ENCODE measurements around the gene DMRTA2.

DMRTA2 gene

DNA sequence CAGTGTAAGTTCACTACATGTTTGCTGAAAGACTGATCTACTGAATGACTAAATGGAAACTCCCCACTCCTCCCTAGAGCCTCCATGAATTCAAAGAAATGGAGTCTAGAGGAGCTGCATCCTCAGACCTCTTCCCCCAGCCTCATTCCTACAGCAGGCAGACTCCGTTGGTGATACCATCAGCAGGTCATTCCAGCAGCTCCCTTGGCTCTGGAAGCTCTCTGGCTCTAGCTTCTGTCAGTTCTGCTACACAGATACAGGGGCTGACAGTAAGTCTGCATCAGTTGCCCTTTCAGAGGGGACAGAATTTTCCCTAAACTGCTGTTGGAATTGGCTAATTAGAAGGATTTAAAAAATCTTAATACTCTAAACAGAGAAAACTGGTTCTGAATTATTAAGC, 31.7 kb upstream of the DMRTA2 start:
- Histone ChIP-seq H3K9ac (ENCODE audit: low read length) (no peak overlapping the region), H3K4me2 (ENCODE audit: low read length) (no peak overlapping the region), H3K27ac (ENCODE audit: low read depth, low read length) (no peak overlapping the region), H3K14ac (ENCODE audit: low read length) (no peak overlapping the region), H3K4me1 (ENCODE audit: control insufficient read depth in 1 of 2, insufficient read depth in 2 of 2, low read length in 2 of 2) (no peaks in the 10 kb centered on the region), H2BK5ac (ENCODE audit: low read depth, low read length, poor library complexity) (no peak overlapping the region), H3K4me3 (ENCODE audit: low read depth, low read length) (no peak overlapping the region), H3K9me3 (ENCODE audit: insufficient read depth, low read depth, low read length) (no peaks in the 10 kb centered on the region), H4K8ac (ENCODE audit: low read depth, low read length) (no peak overlapping the region), H2BK120ac (ENCODE audit: insufficient read depth, low read length, poor library complexity) (no peak overlapping the region), H3K79me2 (ENCODE audit: control insufficient read depth, insufficient read depth, low read length, poor library complexity) (no peaks in the 10 kb centered on the region), H4K91ac (ENCODE audit: low read depth, low read length) (no peak overlapping the region), H2BK12ac (ENCODE audit: low read length) (no peak overlapping the region), H3K18ac (ENCODE audit: low read length) (no peak overlapping the region), H4K12ac (ENCODE audit: low read depth, low read length) (no peak overlapping the region), H3K36me3 (ENCODE audit: control insufficient read depth in 1 of 2, insufficient read depth in 2 of 2, low read length in 2 of 2) (no peaks in the 10 kb centered on the region), H3K27me3 (ENCODE audit: insufficient read depth, low read length) (no peaks in the 10 kb centered on the region), H2AK5ac (ENCODE audit: low read length) (no peak overlapping the region), H3K79me1 (ENCODE audit: low read length) (no peaks in the 10 kb centered on the region), H3K4ac (ENCODE audit: low read depth, low read length) (no peak overlapping the region), H2AFZ (ENCODE audit: insufficient read depth, low read length, poor library complexity) (no peak overlapping the region), H3K23ac (ENCODE audit: low read length) (no peak overlapping the region)
- no peak for DNase-seq
- WGBS (ENCODE audit: extremely low coverage, insufficient coverage, insufficient read length), result no CpG with 5 or more reads among the region's 1 CpG

GRCh38 chr1:50453266-50453665, 30.0 kb upstream of the DMRTA2 start:
- Histone ChIP-seq H3K79me2 (ENCODE audit: control insufficient read depth, insufficient read depth, low read length, poor library complexity) (no peaks in the 10 kb centered on the region), H3K27me3 (ENCODE audit: insufficient read depth, low read length) (no peaks in the 10 kb centered on the region), H3K79me1 (ENCODE audit: low read length) (no peaks in the 10 kb centered on the region), H3K14ac (ENCODE audit: low read length) (no peak overlapping the region), H3K4me2 (ENCODE audit: low read length) (no peak overlapping the region), H3K36me3 (ENCODE audit: control insufficient read depth in 1 of 2, insufficient read depth in 2 of 2, low read length in 2 of 2) (no peaks in the 10 kb centered on the region), H3K23ac (ENCODE audit: low read length) (no peak overlapping the region), H2BK120ac (ENCODE audit: insufficient read depth, low read length, poor library complexity) (no peak overlapping the region), H4K91ac (ENCODE audit: low read depth, low read length) (no peak overlapping the region), H2AFZ (ENCODE audit: insufficient read depth, low read length, poor library complexity) (no peak overlapping the region), H4K12ac (ENCODE audit: low read depth, low read length) (no peak overlapping the region), H3K4me1 (ENCODE audit: control insufficient read depth in 1 of 2, insufficient read depth in 2 of 2, low read length in 2 of 2) (no peaks in the 10 kb centered on the region), H2AK5ac (ENCODE audit: low read length) (no peak overlapping the region), H4K8ac (ENCODE audit: low read depth, low read length) (no peak overlapping the region), H3K4ac (ENCODE audit: low read depth, low read length) (no peak overlapping the region), H2BK5ac (ENCODE audit: low read depth, low read length, poor library complexity) (no peak overlapping the region), H2BK12ac (ENCODE audit: low read length) (no peak overlapping the region), H3K27ac (ENCODE audit: low read depth, low read length) (no peak overlapping the region), H3K9me3 (ENCODE audit: insufficient read depth, low read depth, low read length) (no peaks in the 10 kb centered on the region), H3K18ac (ENCODE audit: low read length) (no peak overlapping the region), H3K9ac (ENCODE audit: low read length) (no peak overlapping the region), H3K4me3 (ENCODE audit: low read depth, low read length) (no peak overlapping the region)
- no peak for DNase-seq
- no CpG with 5 or more reads among the region's 7 CpGs for WGBS (ENCODE audit: extremely low coverage, insufficient coverage, insufficient read length)

GRCh38 chr1:50452700-50453099, 29.5 kb upstream of the DMRTA2 start:
- Histone ChIP-seq H4K8ac (ENCODE audit: low read depth, low read length) (no peak overlapping the region), H3K4ac (ENCODE audit: low read depth, low read length) (no peak overlapping the region), H4K91ac (ENCODE audit: low read depth, low read length) (no peak overlapping the region), H3K4me1 (ENCODE audit: control insufficient read depth in 1 of 2, insufficient read depth in 2 of 2, low read length in 2 of 2) (no peaks in the 10 kb centered on the region), H2AFZ (ENCODE audit: insufficient read depth, low read length, poor library complexity) (no peak overlapping the region), H3K79me1 (ENCODE audit: low read length) (no peaks in the 10 kb centered on the region), H3K79me2 (ENCODE audit: control insufficient read depth, insufficient read depth, low read length, poor library complexity) (no peaks in the 10 kb centered on the region), H2BK120ac (ENCODE audit: insufficient read depth, low read length, poor library complexity) (no peak overlapping the region), H2BK12ac (ENCODE audit: low read length) (no peak overlapping the region), H4K12ac (ENCODE audit: low read depth, low read length) (no peak overlapping the region), H3K23ac (ENCODE audit: low read length) (no peak overlapping the region), H3K14ac (ENCODE audit: low read length) (no peak overlapping the region), H3K36me3 (ENCODE audit: control insufficient read depth in 1 of 2, insufficient read depth in 2 of 2, low read length in 2 of 2) (no peaks in the 10 kb centered on the region), H3K4me3 (ENCODE audit: low read depth, low read length) (no peak overlapping the region), H3K4me2 (ENCODE audit: low read length) (no peak overlapping the region), H3K27ac (ENCODE audit: low read depth, low read length) (no peak overlapping the region), H3K9ac (ENCODE audit: low read length) (no peak overlapping the region), H2BK5ac (ENCODE audit: low read depth, low read length, poor library complexity) (no peak overlapping the region), H3K18ac (ENCODE audit: low read length) (no peak overlapping the region), H2AK5ac (ENCODE audit: low read length) (no peak overlapping the region), H3K27me3 (ENCODE audit: insufficient read depth, low read length) (no peaks in the 10 kb centered on the region), H3K9me3 (ENCODE audit: insufficient read depth, low read depth, low read length) (no peaks in the 10 kb centered on the region)
- DNase-seq, result no peak
- no CpG with 5 or more reads among the region's 1 CpG for WGBS (ENCODE audit: extremely low coverage, insufficient coverage, insufficient read length)

GRCh38 chr1:50450861-50451653, 27.8 kb upstream of the DMRTA2 start:
- Histone ChIP-seq H3K36me3 (ENCODE audit: control insufficient read depth in 1 of 2, insufficient read depth in 2 of 2, low read length in 2 of 2) (no peaks in the 10 kb centered on the region), H2BK12ac (ENCODE audit: low read length) (no peak overlapping the region), H3K9me3 (ENCODE audit: insufficient read depth, low read depth, low read length) (no peaks in the 10 kb centered on the region), H2AFZ (ENCODE audit: insufficient read depth, low read length, poor library complexity) (no peak overlapping the region), H3K27ac (ENCODE audit: low read depth, low read length) (no peak overlapping the region), H3K4me2 (ENCODE audit: low read length) (no peak overlapping the region), H3K79me1 (ENCODE audit: low read length) (no peaks in the 10 kb centered on the region), H3K14ac (ENCODE audit: low read length) (no peak overlapping the region), H3K4ac (ENCODE audit: low read depth, low read length) (no peak overlapping the region), H3K18ac (ENCODE audit: low read length) (no peak overlapping the region), H3K4me1 (ENCODE audit: control insufficient read depth in 1 of 2, insufficient read depth in 2 of 2, low read length in 2 of 2) (no peaks in the 10 kb centered on the region), H4K91ac (ENCODE audit: low read depth, low read length) (no peak overlapping the region), H3K79me2 (ENCODE audit: control insufficient read depth, insufficient read depth, low read length, poor library complexity) (no peaks in the 10 kb centered on the region), H2BK5ac (ENCODE audit: low read depth, low read length, poor library complexity) (no peak overlapping the region), H4K12ac (ENCODE audit: low read depth, low read length) (no peak overlapping the region), H2AK5ac (ENCODE audit: low read length) (no peak overlapping the region), H4K8ac (ENCODE audit: low read depth, low read length) (no peak overlapping the region), H2BK120ac (ENCODE audit: insufficient read depth, low read length, poor library complexity) (no peak overlapping the region), H3K9ac (ENCODE audit: low read length) (no peak overlapping the region), H3K27me3 (ENCODE audit: insufficient read depth, low read length) (no peaks in the 10 kb centered on the region), H3K4me3 (ENCODE audit: low read depth, low read length) (no peak overlapping the region), H3K23ac (ENCODE audit: low read length) (no peak overlapping the region)
- no peak for DNase-seq
- 100% methylated on average over 1 of the region's 4 CpGs for WGBS (ENCODE audit: extremely low coverage, insufficient coverage, insufficient read length)
